Tibial nerve (tissue), 4 donors: ENCODE data around the gene FAM219B. TPM values are rescaled to one million over a fixed set of nuclear protein-coding genes. Genes with fewer than 3 reads are reported as not detected.
"Not testable (repeated sequence)": the region's sequence is repeated elsewhere in the genome, so short reads cannot be mapped to it uniquely, and the experiment has no call there.

Source experiments
- DNase-seq, 2 donors: peaks; one replicate each; pipeline ENCODE4 v3.0.0-alpha.2; 2019; ENCODE audit warnings: low spot score in 2 of 2
- H3K27ac ChIP-seq, 4 donors: fragments of 200-600 bp; sonication (generic) in 3 of 4; one replicate each; pipeline ENCODE4 v1.5.1; 2017 to 2019; ENCODE audit warnings: mild to moderate bottlenecking in 1 of 4
- H3K27me3 ChIP-seq, 2 donors: fragments of 200-600 bp; sonication (generic) in 1 of 2; one replicate each; pipeline versions ENCODE4 v1.5.1 to v1.6.0; 2017 to 2019
- H3K36me3 ChIP-seq, 3 donors: fragments of 200-600 bp; sonication (generic); one replicate each; pipeline ENCODE4 v1.5.1; 2018 to 2019
- H3K4me1 ChIP-seq, 4 donors: fragments of 200-600 bp; sonication (generic) in 3 of 4; one replicate each; pipeline ENCODE4 v1.5.1; 2017 to 2019
- H3K4me3 ChIP-seq, 4 donors: fragments of 200-600 bp; sonication (generic) in 3 of 4; one replicate each; pipeline ENCODE4 v1.5.1; 2017 to 2019; ENCODE audit warnings: mild to moderate bottlenecking in 1 of 4, moderate library complexity in 1 of 4
- H3K9me3 ChIP-seq, 4 donors: fragments of 200-600 bp; sonication (generic) in 3 of 4; one replicate each; pipeline ENCODE4 v1.5.1; 2017 to 2019
- EP300 ChIP-seq, 2 donors: sonication (generic); formaldehyde crosslinking; IDR thresholded peaks; one replicate each; pipeline ENCODE4 v1.6.1; 2017; ENCODE audit warnings: antibody characterized with exemption in 2 of 2, mild to moderate bottlenecking in 1 of 2
- POLR2A ChIP-seq, 2 donors: fragments of 450-650 bp; IDR thresholded peaks; one replicate each; pipeline ENCODE4 v1.6.1; 2017; ENCODE audit warnings: antibody characterized with exemption in 2 of 2, mild to moderate bottlenecking in 2 of 2, moderate library complexity in 2 of 2
- WGBS, 2 donors: methylation state at CpG; one replicate each; pipeline ENCODE4 v1.1.5; 2018; 5-methylcytosine and 5-hydroxymethylcytosine counted together
- total RNA-seq, 4 donors: library from RNA; depleted of rRNA; stranded (reverse); fragments of >200 nt; gene quantifications; one replicate each; pipeline ENCODE4 v1.1.0, GENCODE V29; 2016
- TF ChIP-seq, protein P1 (sequence below), 5 experiments: fragments of 200-600 bp in 3 of 5; fragments of 450-650 bp in 2 of 5; sonication (generic) in 3 of 5; IDR thresholded peaks; one replicate each; pipeline ENCODE4 v1.5.1; 2016 to 2019; ENCODE audit warnings: antibody characterized with exemption in 5 of 5, mild to moderate bottlenecking in 3 of 5, moderate library complexity in 2 of 5

Gene FAM219B
- total RNA-seq, 4 donors from 2014 or later = 59.4 to 84.6 (median 80.7) TPM

DNA sequence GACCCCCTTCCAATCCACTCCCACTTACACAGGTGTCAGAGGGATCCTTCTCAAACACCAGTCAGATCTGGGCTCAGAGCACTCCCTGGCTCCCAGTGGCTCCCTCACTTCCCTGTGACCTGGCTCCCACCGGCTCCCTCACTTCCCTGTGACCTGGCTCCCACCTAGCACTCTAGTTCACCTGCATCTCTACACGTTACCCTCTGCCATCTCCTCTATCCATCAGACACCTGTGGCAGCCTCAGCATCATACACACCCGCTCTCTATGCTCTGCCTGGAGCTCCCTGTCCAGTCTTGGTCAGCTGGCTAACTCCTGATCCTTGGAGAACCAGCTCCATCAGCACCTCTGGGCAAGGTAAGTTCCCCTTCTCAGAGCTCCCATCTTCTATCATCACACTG is 44.4 kb upstream of the FAM219B start:
- no peak for DNase-seq
- TF ChIP-seq EP300 (IDR thresholded peaks at IDR 0.05) = no peak
- Histone ChIP-seq H3K9me3 (no peaks in the 10 kb centered on the region), H3K27ac (no peak overlapping the region), H3K4me1 (peaks cover 0 to 26% (median 8%) of the 10 kb centered on the region in 4 donors), H3K4me3 (no peak overlapping the region), H3K36me3 (no peaks in the 10 kb centered on the region), H3K27me3 (no peaks in the 10 kb centered on the region)
- WGBS, 2 donors = 62 to 82% methylated on average over 3 of the region's 3 CpGs

DNA sequence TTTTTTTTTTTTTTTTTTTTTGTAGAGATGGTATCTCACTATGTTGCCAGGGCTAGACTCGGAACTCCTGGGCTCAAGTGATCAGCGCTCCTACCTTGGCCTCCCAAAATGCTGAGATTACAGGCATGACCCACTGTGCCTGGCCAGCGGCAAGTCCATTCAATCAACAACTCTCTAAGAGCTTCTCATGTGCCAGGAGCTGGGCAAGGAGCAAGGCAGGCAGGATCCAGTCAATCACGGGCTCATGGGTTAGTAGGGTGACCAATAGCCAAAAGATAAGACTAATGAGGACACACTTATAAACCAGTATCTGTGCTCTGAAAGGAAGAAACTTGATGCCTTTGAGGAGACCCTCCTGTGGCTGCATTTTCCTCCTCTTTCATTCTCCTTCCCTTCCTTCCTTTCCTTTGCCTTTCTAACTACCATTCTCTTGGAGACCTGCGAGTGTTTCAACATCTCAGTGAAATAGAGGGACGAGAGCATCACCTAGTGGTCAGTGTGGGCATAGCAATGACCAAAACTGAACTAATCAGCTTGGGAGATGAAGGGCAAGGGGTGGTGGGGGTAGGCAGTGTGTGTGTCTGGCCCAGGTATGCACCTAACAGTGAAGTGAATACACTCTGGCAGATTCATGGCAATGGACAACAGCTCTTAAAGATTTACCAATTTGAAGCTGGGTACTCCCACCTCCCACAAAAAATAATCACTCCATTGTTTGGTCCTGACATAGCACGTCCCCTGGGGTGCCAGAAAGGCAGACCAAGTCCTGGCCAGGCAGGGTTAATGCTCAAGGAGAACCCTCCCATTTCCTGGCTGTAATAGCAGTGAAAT is 43.6 kb upstream of the FAM219B start:
- WGBS, 2 donors = 27 to 50% methylated on average over 4 to 7 of the region's 7 CpGs
- no peaks in the 10 kb centered on the region for H3K27me3 ChIP-seq
- peak; percentile 76 to 95 for DNase-seq
- H3K27ac ChIP-seq = no peak overlapping the region
- no peaks in the 10 kb centered on the region for H3K9me3 ChIP-seq
- H3K36me3 ChIP-seq = no peaks in the 10 kb centered on the region
- no peak overlapping the region for H3K4me3 ChIP-seq
- peaks cover 0 to 18% (median 5%) of the 10 kb centered on the region in 4 donors for H3K4me1 ChIP-seq
- TF ChIP-seq EP300 (IDR thresholded peaks at IDR 0.05) = no peak
- TF ChIP-seq, protein P1, sequence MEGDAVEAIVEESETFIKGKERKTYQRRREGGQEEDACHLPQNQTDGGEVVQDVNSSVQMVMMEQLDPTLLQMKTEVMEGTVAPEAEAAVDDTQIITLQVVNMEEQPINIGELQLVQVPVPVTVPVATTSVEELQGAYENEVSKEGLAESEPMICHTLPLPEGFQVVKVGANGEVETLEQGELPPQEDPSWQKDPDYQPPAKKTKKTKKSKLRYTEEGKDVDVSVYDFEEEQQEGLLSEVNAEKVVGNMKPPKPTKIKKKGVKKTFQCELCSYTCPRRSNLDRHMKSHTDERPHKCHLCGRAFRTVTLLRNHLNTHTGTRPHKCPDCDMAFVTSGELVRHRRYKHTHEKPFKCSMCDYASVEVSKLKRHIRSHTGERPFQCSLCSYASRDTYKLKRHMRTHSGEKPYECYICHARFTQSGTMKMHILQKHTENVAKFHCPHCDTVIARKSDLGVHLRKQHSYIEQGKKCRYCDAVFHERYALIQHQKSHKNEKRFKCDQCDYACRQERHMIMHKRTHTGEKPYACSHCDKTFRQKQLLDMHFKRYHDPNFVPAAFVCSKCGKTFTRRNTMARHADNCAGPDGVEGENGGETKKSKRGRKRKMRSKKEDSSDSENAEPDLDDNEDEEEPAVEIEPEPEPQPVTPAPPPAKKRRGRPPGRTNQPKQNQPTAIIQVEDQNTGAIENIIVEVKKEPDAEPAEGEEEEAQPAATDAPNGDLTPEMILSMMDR (IDR thresholded peaks at IDR 0.05) = peak; percentile 92 to 98 (median 95)

DNA sequence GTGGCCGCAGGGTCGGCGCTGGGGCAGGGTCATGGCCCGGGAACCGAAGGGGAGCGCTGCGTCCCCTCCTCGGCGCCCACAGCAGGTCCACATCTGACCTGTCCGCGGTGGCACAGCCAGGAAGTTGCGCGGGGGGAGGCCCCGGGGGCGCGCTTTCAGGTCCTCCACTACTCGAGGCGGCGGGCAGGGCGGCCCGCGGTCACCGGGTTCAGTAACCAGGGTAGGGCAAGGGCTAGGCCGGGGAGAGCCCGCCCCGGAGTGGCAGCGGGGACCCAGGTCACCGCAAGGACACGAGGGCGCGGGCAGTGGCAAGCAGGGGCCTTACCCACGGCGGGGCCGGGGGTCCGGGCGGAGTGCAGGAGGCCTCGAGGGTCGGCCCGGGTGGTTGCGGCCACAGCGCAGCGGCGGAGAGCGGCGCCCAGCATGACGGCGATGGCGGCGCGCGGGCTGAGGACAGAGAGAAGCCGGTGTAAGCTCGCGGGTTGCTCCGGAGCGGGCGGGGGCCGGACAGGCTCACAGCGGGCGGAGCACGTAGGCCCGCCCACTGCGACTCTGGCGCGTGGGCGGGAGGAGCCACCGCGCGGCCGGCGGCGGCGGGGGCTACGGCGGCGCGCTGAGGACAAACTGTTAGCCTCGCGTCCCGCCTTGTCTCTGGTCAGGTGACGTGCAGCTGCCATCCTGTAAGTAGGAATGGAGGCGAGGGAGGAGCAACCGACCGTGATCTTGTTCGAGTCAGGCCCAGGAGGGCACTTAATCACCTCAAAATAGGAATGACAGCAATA is 31.1 kb upstream of the FAM219B start, which contains the start of gene COX5A:
Gene COX5A (minus strand): TSS at position 484 of the 782 bp plus-strand sequence. CDS start 59 bp downstream, at position 425.
- H3K27ac ChIP-seq = peak within 1 kb of the TSS; percentile 68 to 96 (median 90)
- peak within 1 kb of the TSS; percentile 58 to 99 (median 92) for H3K4me3 ChIP-seq
- TF ChIP-seq POLR2A (IDR thresholded peaks at IDR 0.05) = peak; percentile 53 to 69
- TF ChIP-seq EP300 (IDR thresholded peaks at IDR 0.05) = peak in 1 of 2 donors; percentile 81
- TF ChIP-seq, protein P1 (IDR thresholded peaks at IDR 0.05) = peak in 2 of 5 experiments; percentile 17 to 42
- no peaks in the 10 kb centered on the region for H3K9me3 ChIP-seq
- peaks cover 0 to 38% (median 9%) of the 10 kb centered on the region in 4 donors for H3K4me1 ChIP-seq
- WGBS, 2 donors = 0 to 2% methylated on average over 28 to 62 of the region's 85 CpGs
- DNase-seq = peak; percentile 89 to 93
- no peaks in the 10 kb centered on the region for H3K36me3 ChIP-seq
- H3K27me3 ChIP-seq = no peaks in the 10 kb centered on the region

GRCh38 chr15:74937272-74937589 is 30.6 kb upstream of the FAM219B start:
- Histone ChIP-seq H3K27ac (peak overlapping the region; percentile 68 to 96 (median 90)), H3K9me3 (no peaks in the 10 kb centered on the region), H3K36me3 (no peaks in the 10 kb centered on the region), H3K4me3 (peak overlapping the region; percentile 58 to 99 (median 92)), H3K27me3 (no peaks in the 10 kb centered on the region), H3K4me1 (peaks cover 0 to 38% (median 9%) of the 10 kb centered on the region in 4 donors)
- TF ChIP-seq, protein P1 (IDR thresholded peaks at IDR 0.05) = no peak
- no peak for TF ChIP-seq POLR2A (IDR thresholded peaks at IDR 0.05)
- TF ChIP-seq EP300 (IDR thresholded peaks at IDR 0.05) = no peak
- no peak for DNase-seq
- 0 to 1% methylated on average over 15 to 18 of the region's 18 CpGs for WGBS, 2 donors

- H3K36me3 ChIP-seq, H3K9me3 ChIP-seq, H3K4me3 ChIP-seq, H3K27ac ChIP-seq, DNase-seq, H3K27me3 ChIP-seq: not testable (repeated sequence)
- WGBS, 2 donors = 81 to 86% methylated on average over 3 of the region's 3 CpGs
- H3K4me1 ChIP-seq = peaks cover 0 to 38% (median 9%) of the 10 kb centered on the region in 4 donors
Observed at GRCh38 chr15:74935193-74935592, 28.5 kb upstream of the FAM219B start.

DNA sequence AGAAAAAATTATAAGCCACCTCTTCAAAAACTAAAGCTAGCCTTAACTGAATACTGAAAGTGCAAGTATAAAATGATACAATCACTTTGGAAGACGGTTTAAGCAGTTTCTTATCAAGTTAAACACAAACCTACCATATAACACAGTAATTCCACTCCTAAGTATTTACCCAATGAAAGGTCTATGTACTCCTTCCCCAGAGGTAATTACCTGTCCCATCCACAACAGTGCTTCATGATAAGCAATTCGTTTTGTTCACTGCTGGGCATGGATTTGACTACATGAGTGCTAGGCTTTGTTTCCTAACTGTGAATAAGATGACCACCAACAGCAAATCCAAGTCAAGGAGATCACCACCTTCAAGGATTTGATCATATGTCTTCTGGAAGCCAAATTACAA is 26.9 kb upstream of the FAM219B start:
- no peak for TF ChIP-seq EP300 (IDR thresholded peaks at IDR 0.05)
- TF ChIP-seq, protein P1 (IDR thresholded peaks at IDR 0.05) = no peak
- peaks cover 0 to 37% (median 9%) of the 10 kb centered on the region in 4 donors for H3K4me1 ChIP-seq
- no peaks in the 10 kb centered on the region for H3K27me3 ChIP-seq
- H3K36me3 ChIP-seq = peaks cover 0 to 22% (median 0%) of the 10 kb centered on the region in 3 donors
- H3K27ac ChIP-seq = no peak overlapping the region
- H3K9me3 ChIP-seq = no peaks in the 10 kb centered on the region
- H3K4me3 ChIP-seq = no peak overlapping the region
- no peak for DNase-seq
- 67 to 77% methylated on average over 2 of the region's 2 CpGs for WGBS, 2 donors
